K562 (cell line): ENCODE measurements around the gene GLI3. TPM values are rescaled to one million over a fixed set of nuclear protein-coding genes. Genes with fewer than 3 reads are reported as not detected.

Source experiments
- ATAC-seq: fragments of 200-7000 bp; cut with Tn5 transposase; 3 replicates; pipeline ENCODE4 v1.9.1; 2020; ENCODE audit warnings: moderate library complexity
- BruUV-seq: library from RNA; stranded (reverse); fragments of 400-500 nt; replicated peaks from 2 replicates; lab custom pipeline; 2021; lab: Mats Ljungman, UMichigan
- CTCF ChIA-PET: fragments of 300-600 bp; formaldehyde crosslinking; extraction: SDS; loops from one replicate; lab custom pipeline; 2021; ENCODE audit warnings: low intra/inter-chr PET ratio; lab: Yijun Ruan, JAX
- POLR2A ChIA-PET: fragments of 300-600, 350-650 bp; sonication (Branson Sonifier 250); formaldehyde crosslinking; extraction: SDS; loops from one replicate; lab custom pipeline; 2021; ENCODE audit warnings: antibody characterized with exemption, inconsistent platforms; lab: Yijun Ruan, JAX
- DNase-seq, 4 experiments: peaks; one replicate each; pipeline versions ENCODE4 v3.0.0 to v3.0.0-alpha.2; 2011 to 2018; ENCODE audit warnings: low spot score in 3 of 4, mixed read lengths in 3 of 4; ENCODE audit errors: extremely low read depth in 1 of 4
- FAIRE-seq: peaks from 2 replicates; lab custom pipeline; 2011; peaks lifted over from hg19 to GRCh38; lab: Jason Lieb, UNC
- H2AFZ ChIP-seq: 2 replicates; pipeline ENCODE4 v1.6.0; 2011; ENCODE audit warnings: low read depth, low read length, control low read depth, inconsistent platforms
- H3K27ac ChIP-seq: fragments of 200-600 bp; 3 replicates; pipeline ENCODE4 v1.8.0; 2011; ENCODE audit warnings: low read depth, mild to moderate bottlenecking, control low read depth, inconsistent platforms, low read length, moderate library complexity, mixed read lengths; ENCODE audit errors: extremely low read depth
- H3K27me3 ChIP-seq, 2 experiments: fragments of 300-600 bp in 1 of 2; 2 replicates in 1 of 2; 3 replicates in 1 of 2; pipeline versions ENCODE4 v1.6.0 to v1.8.0; 2011; ENCODE audit warnings: inconsistent platforms in 2 of 2, low read length in 2 of 2, mild to moderate bottlenecking in 1 of 2, mixed read lengths in 1 of 2, moderate library complexity in 1 of 2; ENCODE audit not compliant: control insufficient read depth in 2 of 2, insufficient read depth in 2 of 2
- H3K36me3 ChIP-seq: fragments of 300-600 bp; 3 replicates; pipeline ENCODE4 v1.8.0; 2011; ENCODE audit warnings: mild to moderate bottlenecking, low read length, inconsistent platforms; ENCODE audit not compliant: control insufficient read depth, insufficient read depth
- H3K4me1 ChIP-seq, 2 experiments: fragments of 200-600 bp in 1 of 2; replicated peaks in 1 of 2; 2 replicates in 1 of 2; 3 replicates in 1 of 2; pipeline versions ENCODE4 v1.5.1 to v1.8.0; 2011; ENCODE audit warnings: inconsistent platforms in 2 of 2, low read length in 2 of 2, mild to moderate bottlenecking in 1 of 2, mixed read lengths in 1 of 2, moderate library complexity in 1 of 2; ENCODE audit not compliant: control insufficient read depth in 2 of 2, insufficient read depth in 2 of 2
- H3K4me2 ChIP-seq: 2 replicates; pipeline ENCODE4 v1.6.1; 2011; ENCODE audit warnings: low read length, control low read depth, inconsistent platforms, mixed read lengths; ENCODE audit not compliant: insufficient read depth
- H3K4me3 ChIP-seq: fragments of 200-600 bp; sonication (generic), shearing (Covaris generic); 2 replicates; pipeline ENCODE4 v1.5.1; 2016; ENCODE audit warnings: control low read depth, inconsistent platforms
- H3K79me2 ChIP-seq: fragments of 200-600 bp; 3 replicates; pipeline ENCODE4 v1.8.0; 2011; ENCODE audit warnings: low read length, inconsistent platforms; ENCODE audit not compliant: control insufficient read depth, insufficient read depth
- H3K9ac ChIP-seq, 2 experiments: 2 replicates each; pipeline versions ENCODE4 v1.6.0 to v1.6.1; 2011; ENCODE audit warnings: low read depth in 2 of 2, low read length in 2 of 2, control low read depth in 1 of 2, inconsistent platforms in 1 of 2, mild to moderate bottlenecking in 1 of 2, mixed read lengths in 1 of 2; ENCODE audit not compliant: insufficient read depth in 1 of 2
- H3K9me1 ChIP-seq: one replicate; pipeline ENCODE4 v1.6.0; 2011; ENCODE audit warnings: inconsistent platforms, mild to moderate bottlenecking, low read length, moderate library complexity; ENCODE audit not compliant: control insufficient read depth, insufficient read depth
- H3K9me3 ChIP-seq: replicated peaks from 2 replicates; pipeline ENCODE4 v1.5.1; 2011; ENCODE audit warnings: low read depth, low read length, inconsistent platforms; ENCODE audit not compliant: control insufficient read depth, insufficient read depth
- H4K20me1 ChIP-seq: replicated peaks from 2 replicates; pipeline ENCODE4 v1.6.1; 2011; ENCODE audit warnings: low read length, inconsistent platforms, mixed read lengths; ENCODE audit not compliant: control insufficient read depth, insufficient read depth
- CBFB ChIP-seq: sonication (generic); formaldehyde crosslinking; IDR thresholded peaks from 2 replicates; pipeline ENCODE4 v1.4.0; 2020; ENCODE audit warnings: mild to moderate bottlenecking, missing genetic modification reagents
- ESRRA ChIP-seq: fragments of 450-650 bp; IDR thresholded peaks from 2 replicates; pipeline ENCODE4 v1.6.1; 2014; ENCODE audit warnings: low read depth, mild to moderate bottlenecking, moderate library complexity, borderline replicate concordance
- HBP1 ChIP-seq: fragments of 450-650 bp; formaldehyde crosslinking; IDR thresholded peaks from 2 replicates; pipeline ENCODE4 v1.4.0; 2022; ENCODE audit warnings: missing genetic modification characterization
- HMG20A ChIP-seq: fragments of 450-650 bp; formaldehyde crosslinking; conservative IDR thresholded peaks from 2 replicates; pipeline ENCODE4 v1.4.0; 2020; ENCODE audit warnings: mild to moderate bottlenecking, mixed read lengths
- MXD1 ChIP-seq: fragments of 250-450 bp; sonication (Bioruptor Pico); IDR thresholded peaks from 2 replicates; pipeline ENCODE4 v1.8.0; 2021; ENCODE audit warnings: borderline replicate concordance, mild to moderate bottlenecking, moderate library complexity; ENCODE audit not compliant: poor library complexity, severe bottlenecking
- NCOR1 ChIP-seq: fragments of 450-650 bp; IDR thresholded peaks from 2 replicates; pipeline ENCODE4 v1.6.1; 2016; ENCODE audit warnings: mild to moderate bottlenecking, moderate library complexity
- NELFE ChIP-seq: IDR thresholded peaks from 2 replicates; pipeline ENCODE4 v1.6.1; 2011; ENCODE audit warnings: mild to moderate bottlenecking; ENCODE audit not compliant: insufficient read depth, insufficient read length
- NFIX ChIP-seq: fragments of 250-450 bp; sonication (Bioruptor Pico); IDR thresholded peaks from 2 replicates; pipeline ENCODE4 v1.4.0; 2020; ENCODE audit warnings: low read depth, mild to moderate bottlenecking, moderate library complexity
- PRDM10 ChIP-seq: fragments of 450-650 bp; IDR thresholded peaks from 2 replicates; pipeline ENCODE4 v1.6.1; 2018; ENCODE audit not compliant: partially characterized antibody
- PTBP1 ChIP-seq: fragments of 200-400 bp; formaldehyde crosslinking; IDR thresholded peaks from 2 replicates; pipeline ENCODE4 v1.6.1; 2017; ENCODE audit warnings: low read depth, low read length
- STAT5B ChIP-seq: fragments of 250-450 bp; sonication (Bioruptor Pico); IDR thresholded peaks from 2 replicates; pipeline ENCODE4 v1.8.0; 2021; ENCODE audit warnings: mild to moderate bottlenecking, inconsistent platforms
- TCF7L2 ChIP-seq: fragments of 150-350 bp; IDR thresholded peaks from 2 replicates; pipeline ENCODE4 v1.6.1; 2016; ENCODE audit warnings: low read depth, mild to moderate bottlenecking, low read length, moderate library complexity
- TSC22D4 ChIP-seq: fragments of 450-650 bp; IDR thresholded peaks from 2 replicates; pipeline ENCODE4 v1.6.1; 2016; ENCODE audit warnings: missing genetic modification characterization, missing biosample characterization, control low read depth
- USF1 ChIP-seq: sonication (generic); formaldehyde crosslinking; IDR thresholded peaks from 2 replicates; pipeline ENCODE4 v1.9.0; 2022; ENCODE audit warnings: mild to moderate bottlenecking, missing genetic modification reagents
- ZNF695 ChIP-seq: fragments of 450-650 bp; formaldehyde crosslinking; IDR thresholded peaks from 2 replicates; pipeline ENCODE4 v1.4.0; 2020; ENCODE audit warnings: mild to moderate bottlenecking, moderate library complexity
- WGBS: fragments of 100-300 bp; shearing (Covaris generic); methylation state at CpG from one replicate; pipeline ENCODE4 v1.1.6; 2016; ENCODE audit warnings: low coverage, mixed read lengths; ENCODE audit not compliant: insufficient coverage; ENCODE audit errors: missing lambda C conversion rate; 5-methylcytosine and 5-hydroxymethylcytosine counted together
- in situ Hi-C: fragments of 300-500 bp; cut with MboI; formaldehyde crosslinking; loops from 4 replicates; pipeline ENCODE4 v1.15.0; 2018; ENCODE audit warnings: inconsistent platforms, mixed read lengths
- intact Hi-C: fragments of 100-400 bp; cut with micrococcal nuclease; formaldehyde crosslinking; loops from 2 replicates; pipeline ENCODE4 v1.14.2; 2022
- polyA plus RNA-seq, 8 experiments: library from polyadenylated mRNA; depleted of rRNA in 4 of 8; stranded (reverse) in 5 of 8; unstranded in 3 of 8; fragments of >200 nt; fragmentation: Nextera tagmentation in 2 of 8; fragmentation: Illumina TruSeq in 1 of 8; extraction: Ambion mirVana in 2 of 8; extraction: Trizol in 1 of 8; gene quantifications; 2 replicates each; pipeline versions ENCODE4 v1.2.1 to v1.2.3, GENCODE V29; 2011 to 2014; ENCODE audit warnings: inconsistent platforms in 1 of 8, missing spikeins in 1 of 8
- total RNA-seq, 7 experiments: library from RNA; depleted of rRNA in 6 of 7; stranded (reverse); fragments of >200 nt in 6 of 7; fragmentation: Illumina TruSeq in 2 of 7; extraction: Trizol in 2 of 7; gene quantifications; 2 replicates each; pipeline versions ENCODE4 v1.2.1 to v1.2.3, GENCODE V29; 2011 to 2021; ENCODE audit warnings: low replicate concordance in 1 of 7

GLI3 gene
- total and polyA plus RNA-seq, 9 of the 15 experiments (the other 6 are each of a cell fraction or from before 2014, with no cell fraction given), result 0.01 to 0.18 (median 0.07) TPM; not detected in 6

GRCh38 chr7:41964849-41965745 is 271.9 kb downstream of the GLI3 start:
- no peak overlapping the region for H3K4me2 ChIP-seq
- in situ Hi-C loops, result no loop called here
- no peak for DNase-seq
- peaks cover 3% of the 10 kb centered on the region for H3K9me1 ChIP-seq
- ChIA-PET CTCF (no interaction called here), POLR2A (interaction anchor here (0.6 kb wide), 2 partner anchors 13 to 24 kb away, joined by 3 to 4 read pairs; no protein-coding TSS in a partner anchor)
- intact Hi-C loops, result no loop called here
- H3K9ac ChIP-seq, result no peak overlapping the region
- 7% methylated on average over 43 of the region's 47 CpGs for WGBS
- peaks cover 0 to 7% of the 10 kb centered on the region in 2 experiments; a peak in 1 of 5 replicates for H3K4me1 ChIP-seq
- no peak for FAIRE-seq
- H3K27me3 ChIP-seq, result peaks cover 11 to 30% of the 10 kb centered on the region in 2 experiments; a peak in 4 of 5 replicates
- TF ChIP-seq STAT5B (CRISPR knock-in tag) (no peak), HBP1 (CRISPR knock-in tag) (no peak), TCF7L2 (no peak), USF1 (CRISPR knock-in tag) (no peak), PRDM10 (no peak), ZNF695 (CRISPR knock-in tag) (no peak), CBFB (CRISPR knock-in tag) (no peak), ESRRA (no peak), HMG20A (no peak), NCOR1 (no peak), PTBP1 (no peak), TSC22D4 (no peak), NELFE (no peak), MXD1 (no peak), NFIX (CRISPR knock-in tag) (no peak)
- no peaks in the 10 kb centered on the region for H3K79me2 ChIP-seq
- H3K9me3 ChIP-seq, result no peaks in the 10 kb centered on the region
- H2AFZ ChIP-seq, result no peak overlapping the region
- no peak for ATAC-seq
- BruUV-seq, result no TSS peak
- no peaks in the 10 kb centered on the region for H3K36me3 ChIP-seq
- H4K20me1 ChIP-seq, result no peaks in the 10 kb centered on the region
- no peak overlapping the region for H3K27ac ChIP-seq
- no peak overlapping the region for H3K4me3 ChIP-seq
